NCI-H1092 (cell line): ENCODE results near the gene DCUN1D3.
A peak's percentile ranks its signal among the peaks of the same experiment; 100 is the strongest.
"Not testable (repeated sequence)": the region's sequence is repeated elsewhere in the genome, so short reads cannot be mapped to it uniquely, and the experiment has no call there.

Source experiments
- DNase-seq: peaks from one replicate; lab custom pipeline; 2025; lab: John Stamatoyannopoulos, UW

Gene DCUN1D3

GRCh38 chr16:20887207-20887606 lies 13.0 kb downstream of the DCUN1D3 start:
- DNase-seq = no peak

GRCh38 chr16:20886320-20886719 lies 13.8 kb downstream of the DCUN1D3 start:
- DNase-seq = no peak

- DNase-seq = no peak
Observed at GRCh38 chr16:20884240-20884556, 16.0 kb downstream of the DCUN1D3 start.

GRCh38 chr16:20883554-20884239 lies 16.5 kb downstream of the DCUN1D3 start:
- DNase-seq = no peak

- DNase-seq = no peak
Observed at GRCh38 chr16:20881503-20881878, 18.7 kb downstream of the DCUN1D3 start.

GRCh38 chr16:20880867-20881502 lies 19.2 kb downstream of the DCUN1D3 start:
- DNase-seq = no peak

GRCh38 chr16:20879175-20880040 lies 20.8 kb downstream of the DCUN1D3 start:
- DNase-seq = no peak

- no peak for DNase-seq
Observed at GRCh38 chr16:20878682-20879147, 21.4 kb downstream of the DCUN1D3 start.

GRCh38 chr16:20875355-20875650 lies 24.9 kb downstream of the DCUN1D3 start:
- DNase-seq = no peak

- DNase-seq = no peak
Observed at GRCh38 chr16:20874088-20874581, 26.0 kb downstream of the DCUN1D3 start.

GRCh38 chr16:20873331-20873730 lies 26.8 kb downstream of the DCUN1D3 start:
- DNase-seq = no peak

- no peak for DNase-seq
Observed at GRCh38 chr16:20871941-20872815, 28.0 kb downstream of the DCUN1D3 start.

- no peak for DNase-seq
Observed at GRCh38 chr16:20871258-20871657, 28.9 kb downstream of the DCUN1D3 start.

GRCh38 chr16:20870122-20870820 lies 29.9 kb downstream of the DCUN1D3 start:
- no peak for DNase-seq

- DNase-seq = peak; percentile 33
Observed at GRCh38 chr16:20868890-20869289, 31.3 kb downstream of the DCUN1D3 start.

GRCh38 chr16:20867585-20867984 lies 32.6 kb downstream of the DCUN1D3 start:
- no peak for DNase-seq

- no peak for DNase-seq
Observed at GRCh38 chr16:20866801-20867200, 33.4 kb downstream of the DCUN1D3 start.

- DNase-seq = no peak
Observed at GRCh38 chr16:20866145-20866772, 33.9 kb downstream of the DCUN1D3 start.

GRCh38 chr16:20865420-20866131 lies 34.6 kb downstream of the DCUN1D3 start:
- DNase-seq = no peak

GRCh38 chr16:20864376-20864775 lies 35.8 kb downstream of the DCUN1D3 start:
- not testable (repeated sequence) for DNase-seq
